Suppressor macrophage treated with lipopolysaccharide for 1 hour (primary cell): ENCODE data around the gene URI1.
"Not testable (repeated sequence)": the region's sequence is repeated elsewhere in the genome, so short reads cannot be mapped to it uniquely, and the experiment has no call there.

Source experiments
- DNase-seq, 3 donors: peaks; one replicate each; pipeline ENCODE4 v3.0.0-alpha.2; 2020 to 2022

URI1 gene

GRCh38 chr19:29942404-29943261, 594 bp downstream of the URI1 start:
- DNase-seq = peak; percentile 62 to 83 (median 68)

GRCh38 chr19:29943615-29944014, 1.6 kb downstream of the URI1 start:
- DNase-seq = no peak

- no peak for DNase-seq
These were observed 2.5 kb downstream of the URI1 start for GRCh38 chr19:29944390-29945012.

- no peak for DNase-seq
These were observed 3.0 kb downstream of the URI1 start for GRCh38 chr19:29945017-29945416.

GRCh38 chr19:29945433-29945832, 3.4 kb downstream of the URI1 start:
- DNase-seq = no peak

GRCh38 chr19:29946645-29947044, 4.6 kb downstream of the URI1 start:
- no peak for DNase-seq

GRCh38 chr19:29947871-29948270, 5.8 kb downstream of the URI1 start:
- DNase-seq = no peak

GRCh38 chr19:29948759-29949470, 6.9 kb downstream of the URI1 start:
- DNase-seq = not testable (repeated sequence)

GRCh38 chr19:29952177-29952576, 10.1 kb downstream of the URI1 start:
- no peak for DNase-seq

GRCh38 chr19:29952646-29953045, 10.6 kb downstream of the URI1 start:
- peak; percentile 21 to 47 (median 28) for DNase-seq

- DNase-seq = no peak
These were observed 11.6 kb downstream of the URI1 start for GRCh38 chr19:29953352-29954247.

GRCh38 chr19:29956855-29957254, 14.8 kb downstream of the URI1 start:
- DNase-seq = no peak

- DNase-seq = no peak
These were observed 19.3 kb downstream of the URI1 start for GRCh38 chr19:29961311-29961710.

- DNase-seq = no peak
These were observed 20.8 kb downstream of the URI1 start for GRCh38 chr19:29962793-29963192.

GRCh38 chr19:29963576-29963975, 21.5 kb downstream of the URI1 start:
- DNase-seq = no peak

GRCh38 chr19:29964171-29964570, 22.1 kb downstream of the URI1 start:
- no peak for DNase-seq

- DNase-seq = no peak
These were observed 23.5 kb downstream of the URI1 start for GRCh38 chr19:29965492-29965891.

GRCh38 chr19:29966142-29966541, 24.1 kb downstream of the URI1 start:
- DNase-seq = not testable (repeated sequence)

- no peak for DNase-seq
These were observed 24.7 kb downstream of the URI1 start for GRCh38 chr19:29966588-29967249.

GRCh38 chr19:29967623-29968022, 25.6 kb downstream of the URI1 start:
- DNase-seq = peak in 2 of 3 donors; percentile 24 to 34

- no peak for DNase-seq
These were observed 27.9 kb downstream of the URI1 start for GRCh38 chr19:29969891-29970290.

GRCh38 chr19:29971002-29971401, 29.0 kb downstream of the URI1 start:
- DNase-seq = no peak
